ENCODE results near the gene ATP6V1B1. TPM values are rescaled to one million over a fixed set of nuclear protein-coding genes. Genes with fewer than 3 reads are reported as not detected.
A peak's percentile ranks its signal among the peaks of the same experiment; 100 is the strongest.
"Not testable (repeated sequence)": the region's sequence is repeated elsewhere in the genome, so short reads cannot be mapped to it uniquely, and the experiment has no call there.

The ATP6V1B1 gene
- total RNA-seq, 1 donor from 2014 or later = 2.4 TPM

DNA sequence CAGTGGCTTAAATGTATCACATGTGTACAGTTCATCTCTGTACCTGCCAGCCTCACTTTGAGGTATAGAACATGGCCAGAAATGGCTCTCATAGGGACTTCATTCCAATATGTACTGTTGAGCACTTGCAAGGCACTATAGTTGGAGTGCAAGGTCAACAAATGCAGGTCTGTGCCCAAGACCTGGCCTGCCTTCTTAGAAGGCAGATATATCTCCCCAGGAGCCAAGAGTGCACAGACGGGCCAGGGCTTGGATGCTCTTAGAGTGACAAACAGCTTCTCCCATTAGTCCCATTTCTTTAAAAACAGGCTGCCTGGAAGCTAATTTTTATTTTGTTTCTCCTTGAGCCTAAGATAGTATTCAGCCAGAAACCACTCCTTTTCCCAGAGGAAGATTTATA, 51.7 kb downstream of the ATP6V1B1 start:
- DNase-seq (ENCODE audit: low spot score) = no peak

DNA sequence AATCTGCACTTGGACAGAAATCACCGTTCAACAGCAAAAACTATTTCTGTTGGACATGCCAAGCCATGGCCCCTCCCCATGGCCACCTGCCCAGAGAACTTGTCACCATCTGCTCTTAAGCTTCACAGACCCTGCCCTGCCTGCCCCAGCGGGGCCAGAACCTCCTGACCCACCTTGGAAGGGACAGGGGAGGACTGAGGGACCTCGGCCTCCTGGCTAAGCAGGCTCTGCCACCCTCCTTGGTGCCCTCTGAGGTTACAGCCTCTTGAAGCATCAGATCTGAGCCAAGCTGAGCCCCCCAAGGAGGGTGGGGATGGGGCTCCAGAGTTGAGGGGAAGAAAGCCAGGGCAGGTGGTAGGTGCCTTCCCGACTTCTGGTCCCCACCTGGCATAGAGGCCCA, 52.5 kb downstream of the ATP6V1B1 start:
- peak; percentile 71 for DNase-seq (ENCODE audit: low spot score)

DNA sequence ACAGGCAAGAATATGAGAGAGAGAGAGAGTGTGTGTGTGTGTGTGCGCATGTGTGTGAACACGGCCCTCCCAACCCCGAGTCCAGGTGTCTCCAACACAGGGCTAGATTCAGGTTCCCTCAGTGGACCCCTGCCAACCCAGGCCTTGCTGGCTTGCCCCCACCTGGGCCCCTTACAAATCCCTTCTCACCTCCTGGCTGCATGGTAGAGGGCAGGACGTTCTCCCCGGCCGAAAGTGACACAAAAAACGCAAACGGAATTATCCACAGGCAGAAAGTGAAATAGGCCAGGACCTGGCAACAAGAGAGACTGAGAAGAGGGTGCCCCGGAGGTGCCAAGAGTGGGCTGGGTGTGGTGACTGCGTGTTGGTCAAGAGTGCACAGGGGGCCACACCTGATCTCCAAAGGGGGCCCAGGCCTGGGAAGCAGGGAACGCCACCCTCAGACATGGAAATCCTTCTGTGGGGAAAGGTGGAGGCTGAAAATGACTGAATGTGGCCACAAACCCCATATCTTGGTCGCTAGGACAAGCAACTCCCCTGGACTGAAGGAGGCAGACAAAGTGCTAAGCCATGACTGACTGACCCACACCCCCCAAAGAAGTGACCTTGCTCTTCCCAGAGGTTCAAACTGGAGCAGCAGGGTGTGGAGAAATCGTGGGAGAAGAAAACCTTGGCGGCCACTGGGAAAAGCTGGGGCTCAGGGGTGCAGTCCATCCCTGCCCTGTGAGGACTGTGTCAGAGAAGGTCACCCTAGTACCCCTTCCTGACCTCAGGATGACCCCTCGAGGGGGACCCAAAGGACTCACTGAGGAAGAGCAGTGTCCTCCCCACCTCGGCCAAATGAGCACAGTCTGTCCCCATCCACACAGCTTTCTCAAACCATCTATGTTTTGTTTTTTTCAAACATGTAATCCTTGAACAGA, 53.3 kb downstream of the ATP6V1B1 start:
- peak; percentile 67 for DNase-seq (ENCODE audit: low spot score)

DNA sequence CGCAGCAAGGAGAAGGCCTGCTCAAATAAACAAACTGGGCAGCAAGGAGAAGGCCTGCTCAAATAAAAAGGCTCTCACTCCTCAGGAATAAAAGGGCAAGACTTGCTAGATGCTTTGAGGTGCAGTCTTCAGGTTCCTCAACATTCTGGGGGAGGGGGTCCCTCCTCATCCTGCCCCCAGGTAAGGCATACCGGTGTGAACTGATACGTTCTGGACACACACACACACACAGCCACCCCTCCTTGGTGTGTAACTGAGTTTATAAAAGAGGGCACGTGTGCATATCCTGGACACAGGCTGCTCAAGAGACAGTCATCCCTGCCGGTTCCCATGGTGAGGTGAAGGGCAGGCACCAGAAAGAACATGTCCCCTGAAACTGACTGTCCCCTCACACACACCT, 54.5 kb downstream of the ATP6V1B1 start:
- peak; percentile 39 for DNase-seq (ENCODE audit: low spot score)

DNA sequence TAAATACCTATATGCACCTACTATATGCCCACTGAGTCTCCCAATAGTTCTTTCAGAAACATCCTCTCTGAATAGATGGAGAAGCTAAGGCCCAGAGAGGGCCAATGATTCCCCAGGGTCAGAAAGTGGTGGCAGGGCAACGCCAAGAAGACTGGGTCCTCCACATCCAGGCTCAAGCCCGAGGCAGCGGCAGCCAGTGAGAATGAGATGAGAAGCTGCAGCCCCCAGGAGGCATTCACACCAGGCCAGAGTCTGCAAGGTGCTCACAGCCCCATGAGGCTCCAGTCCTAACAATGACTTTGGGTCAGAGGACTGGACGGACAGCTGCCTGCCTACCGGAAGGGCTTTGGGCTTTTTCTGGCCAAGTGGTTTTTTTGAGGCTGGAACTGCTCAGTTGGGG, 55.4 kb downstream of the ATP6V1B1 start:
- DNase-seq (ENCODE audit: low spot score) = peak; percentile 59

DNA sequence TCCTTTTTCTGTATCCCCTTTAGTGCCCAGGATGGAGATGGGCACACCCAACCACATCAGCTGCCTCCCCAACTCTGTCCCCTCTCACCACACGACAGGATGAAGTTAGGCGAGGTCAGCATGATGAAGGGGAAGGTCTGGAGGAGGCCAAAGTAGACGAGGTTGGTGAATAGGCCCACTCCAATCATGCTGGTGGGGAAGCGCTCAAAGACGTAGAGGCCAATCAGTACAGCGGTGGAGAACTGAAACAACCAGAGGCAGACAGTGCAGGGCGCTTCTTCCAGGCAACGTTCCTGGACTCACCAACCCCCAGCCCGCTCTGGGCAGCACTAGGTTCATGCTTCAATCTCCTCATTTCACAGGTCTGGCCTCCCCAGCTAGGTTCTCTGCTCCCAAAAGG, 56.0 kb downstream of the ATP6V1B1 start:
- DNase-seq (ENCODE audit: low spot score) = peak; percentile 60

DNA sequence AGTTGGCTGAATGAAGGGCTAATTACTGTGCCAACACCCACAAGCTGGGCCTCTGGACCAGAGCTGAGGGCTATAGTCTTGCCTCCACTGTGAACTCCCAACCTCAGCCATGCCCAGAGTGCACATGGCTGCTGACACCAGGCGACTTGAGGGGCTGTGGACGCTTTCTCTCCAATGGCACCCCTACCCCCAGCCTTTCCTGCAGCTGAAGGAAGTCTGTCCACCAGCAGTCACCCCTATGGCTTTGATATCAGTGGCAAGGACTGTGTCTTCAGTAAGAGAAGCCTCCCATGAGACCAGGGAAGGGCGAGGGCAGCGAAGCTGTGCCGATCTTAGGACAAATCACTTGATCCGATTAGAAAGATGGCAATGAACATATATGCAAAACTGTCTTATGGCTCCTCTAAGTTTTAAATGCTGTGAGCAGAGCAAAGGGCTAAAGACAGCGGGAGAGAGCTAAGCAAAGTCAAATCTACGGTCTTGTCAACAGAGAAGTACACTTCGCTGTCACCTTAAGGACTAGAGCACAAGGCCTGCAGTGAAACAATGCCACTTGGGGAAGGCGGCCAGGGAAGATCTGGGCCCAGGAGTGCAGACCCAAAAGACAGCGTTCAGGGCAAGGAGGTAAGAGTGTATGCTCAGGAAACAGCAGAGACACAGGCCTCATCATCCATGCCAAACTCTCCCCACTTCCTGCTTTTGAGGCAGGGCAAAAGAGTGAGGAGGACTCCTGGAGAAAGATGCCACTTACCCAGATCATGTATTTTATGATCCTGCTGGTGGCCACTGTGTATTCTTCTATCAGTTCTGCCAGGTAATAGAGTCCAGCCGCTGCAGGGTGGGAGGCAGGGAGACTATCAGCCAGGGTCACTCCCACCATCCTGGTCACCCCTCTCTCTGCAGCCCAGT, 57.5 kb downstream of the ATP6V1B1 start:
- peak; percentile 60 for DNase-seq (ENCODE audit: low spot score)

DNA sequence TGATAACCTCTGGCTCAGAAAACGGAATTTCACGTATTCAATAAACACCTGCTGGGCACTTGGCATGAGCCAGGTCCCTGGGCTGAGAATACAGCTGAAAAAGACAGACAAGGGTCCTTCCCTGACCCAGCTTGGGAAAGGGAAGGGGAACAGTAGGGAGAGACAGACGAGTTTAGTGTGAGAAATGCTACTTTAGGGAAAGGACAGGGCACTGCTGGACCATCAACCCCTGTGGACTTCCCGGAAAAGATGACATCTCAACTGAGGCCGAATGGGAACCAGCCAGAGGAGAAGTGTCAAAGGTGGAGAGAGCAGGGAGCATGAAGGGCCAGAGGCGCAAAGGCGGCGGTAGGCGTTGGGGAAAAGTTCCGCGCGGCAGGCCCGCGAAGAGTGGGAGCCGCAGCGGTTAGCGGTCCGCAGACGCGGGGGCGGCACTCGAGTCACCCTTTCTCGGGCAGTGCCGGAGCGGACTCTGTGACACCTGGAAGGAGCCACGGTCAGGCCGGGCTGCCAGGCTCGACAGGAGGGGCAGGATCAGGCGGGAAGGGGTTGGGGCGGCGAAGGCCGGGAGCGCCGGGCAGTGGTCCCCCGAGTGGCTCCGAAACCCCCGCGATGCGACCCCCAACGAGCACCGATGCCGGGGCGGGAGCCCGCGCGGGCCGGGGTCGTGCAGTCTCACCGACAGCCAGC, 58.5 kb downstream of the ATP6V1B1 start:
- peak; percentile 90 for DNase-seq (ENCODE audit: low spot score)

DNA sequence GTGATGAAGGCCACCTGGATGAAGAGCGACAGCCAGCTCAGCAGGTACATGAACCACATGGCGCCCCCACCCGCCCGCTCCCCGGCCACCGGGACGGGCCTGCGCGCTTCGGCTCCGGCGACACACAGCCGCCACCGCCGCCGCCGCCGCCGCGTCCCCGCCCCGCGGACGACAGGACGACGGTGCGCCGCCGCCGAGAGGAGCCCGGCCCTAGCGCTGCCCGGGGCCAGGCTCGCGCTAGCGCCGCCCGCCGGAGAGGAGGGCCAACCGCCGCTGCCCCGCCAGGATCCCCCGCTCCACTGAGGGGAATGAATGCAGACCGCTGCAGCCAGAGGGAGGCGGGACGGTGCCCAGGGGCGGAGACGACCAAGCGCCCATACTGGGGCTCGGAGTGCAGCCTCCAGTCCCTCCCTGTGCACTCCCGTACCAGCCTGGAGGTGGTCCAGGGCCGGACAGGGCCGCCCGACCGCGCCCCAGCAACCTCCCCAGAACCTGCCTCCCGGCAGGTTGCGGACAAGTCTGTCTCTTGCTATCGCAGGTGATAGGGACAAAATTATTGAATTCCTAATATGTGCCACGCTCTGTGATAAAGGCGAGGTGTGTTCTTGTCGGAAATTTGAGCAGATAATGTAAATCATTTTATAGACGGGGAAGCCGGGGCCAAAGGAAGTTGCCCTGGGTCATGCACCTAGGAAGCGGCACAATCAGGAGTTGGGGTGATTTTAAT, 59.2 kb downstream of the ATP6V1B1 start, which contains the start of gene TEX261:
Gene TEX261, minus strand, starts transcription at position 175 of the 727 bp plus-strand sequence. Its CDS starts 116 bp downstream, at position 59.
- peak; percentile 97 for DNase-seq (ENCODE audit: low spot score)

DNA sequence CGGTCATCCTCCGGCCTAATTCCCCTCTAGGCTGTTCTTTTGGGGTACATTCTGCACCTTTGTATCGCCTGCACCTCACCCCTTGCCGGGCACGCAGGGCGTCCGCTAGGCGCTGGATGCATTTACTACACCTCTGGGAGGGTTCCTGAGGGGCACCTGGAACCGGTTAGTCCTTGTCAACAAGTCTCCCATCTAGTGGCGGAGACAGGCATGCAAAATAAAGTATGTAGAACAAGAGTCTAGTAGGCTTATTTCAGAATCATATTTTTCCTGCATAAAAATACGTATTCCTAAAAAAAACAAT, 59.7 kb downstream of the ATP6V1B1 start:
- peak; percentile 57 for DNase-seq (ENCODE audit: low spot score)

DNA sequence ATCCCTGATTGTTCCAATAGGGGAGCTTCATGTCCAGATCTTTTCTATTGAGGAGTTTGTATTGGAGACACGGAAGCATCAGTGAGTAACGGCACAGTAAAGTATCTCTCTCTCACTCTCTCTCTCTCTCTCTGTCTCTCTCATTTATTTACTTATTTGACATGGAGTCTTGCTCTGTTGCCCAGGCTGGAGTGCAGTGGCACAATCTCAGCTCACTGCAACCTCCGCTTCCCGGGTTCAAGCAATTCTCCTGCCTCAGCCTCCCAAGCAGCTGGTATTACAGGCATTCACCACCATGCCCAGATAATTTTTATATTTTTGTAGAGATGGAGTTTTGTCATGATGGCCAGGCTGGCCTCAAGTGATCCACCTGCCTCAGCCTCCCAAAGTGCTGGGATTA, 63.2 kb downstream of the ATP6V1B1 start:
- DNase-seq (ENCODE audit: low spot score) = not testable (repeated sequence)

DNA sequence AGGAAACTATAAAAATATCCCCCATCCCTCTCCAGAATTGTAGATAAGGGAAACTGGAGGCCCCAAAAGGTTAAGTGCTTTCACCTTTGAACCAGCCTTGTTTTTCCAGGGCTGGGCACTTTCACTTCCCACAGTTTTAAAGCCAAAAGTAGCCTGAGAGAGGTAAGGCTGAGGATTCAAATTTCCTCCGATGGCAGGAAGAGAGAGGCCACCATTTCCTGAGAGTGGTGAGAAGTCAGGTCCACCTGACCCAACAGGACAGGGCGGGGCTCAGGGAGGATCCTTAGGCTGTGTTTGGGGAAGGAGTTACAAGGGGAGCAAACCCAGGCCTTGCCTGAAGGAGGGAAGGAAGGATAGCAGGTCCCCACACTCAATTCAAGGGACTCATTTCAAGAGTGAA, 63.7 kb downstream of the ATP6V1B1 start:
- peak; percentile 41 for DNase-seq (ENCODE audit: low spot score)

DNA sequence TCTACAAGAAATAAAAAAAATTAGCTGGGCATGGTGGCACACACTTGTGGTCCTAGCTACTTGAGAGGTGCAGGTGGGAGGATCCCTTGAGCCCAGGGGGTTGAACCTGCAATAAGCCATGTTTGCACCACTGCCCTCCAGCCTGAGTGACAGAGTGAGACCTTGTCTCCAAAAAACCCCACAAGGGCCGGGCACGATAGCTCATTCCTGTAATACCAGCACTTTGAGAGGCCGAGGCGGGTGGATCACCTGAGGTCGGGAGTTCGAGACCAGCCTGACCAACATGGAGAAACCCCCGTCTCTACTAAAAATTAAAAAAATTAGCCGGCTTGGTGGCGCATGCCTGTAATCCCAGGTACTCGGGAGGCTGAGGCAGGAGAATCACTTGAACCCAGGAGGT, 64.2 kb downstream of the ATP6V1B1 start:
- DNase-seq (ENCODE audit: low spot score) = peak; percentile 43

DNA sequence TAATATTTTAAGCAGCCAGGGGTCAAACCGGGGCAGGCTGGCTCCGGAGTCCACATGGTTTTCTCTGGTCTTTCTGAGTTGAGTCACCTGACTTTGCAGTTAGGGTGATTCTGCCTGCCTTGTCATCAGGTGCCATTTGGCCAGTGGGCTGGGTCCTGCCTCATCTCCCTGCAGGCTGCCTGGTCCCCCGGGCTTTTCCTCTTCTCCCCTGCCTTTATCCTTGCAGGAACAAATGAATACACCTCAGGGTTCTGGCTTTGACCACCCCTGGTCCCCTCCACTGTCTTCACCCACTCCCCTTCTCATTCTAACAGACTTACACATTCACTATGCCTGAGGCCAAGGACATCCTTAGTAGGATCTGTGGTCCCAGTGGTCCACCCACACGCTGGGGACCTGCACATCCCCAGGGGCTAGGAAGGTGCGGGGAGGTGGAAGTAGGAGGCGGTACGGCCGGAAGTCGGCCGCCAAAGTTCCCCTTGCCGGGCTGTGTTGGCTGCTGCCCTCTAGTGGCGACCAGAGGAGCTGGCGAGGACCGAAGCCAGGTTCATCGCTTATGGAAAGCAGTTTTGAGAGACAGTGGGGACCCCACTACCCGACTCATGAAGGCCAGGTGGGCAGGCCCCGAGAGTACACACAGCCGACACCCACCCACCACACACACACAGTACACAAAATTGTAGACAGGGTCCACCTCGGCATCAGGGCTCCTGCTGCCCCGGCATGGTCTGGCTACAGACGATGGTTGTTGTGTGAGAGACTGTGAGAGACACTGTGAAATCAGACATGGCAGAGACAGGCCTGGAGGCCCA, 65.3 kb downstream of the ATP6V1B1 start:
- peak; percentile 93 for DNase-seq (ENCODE audit: low spot score)

DNA sequence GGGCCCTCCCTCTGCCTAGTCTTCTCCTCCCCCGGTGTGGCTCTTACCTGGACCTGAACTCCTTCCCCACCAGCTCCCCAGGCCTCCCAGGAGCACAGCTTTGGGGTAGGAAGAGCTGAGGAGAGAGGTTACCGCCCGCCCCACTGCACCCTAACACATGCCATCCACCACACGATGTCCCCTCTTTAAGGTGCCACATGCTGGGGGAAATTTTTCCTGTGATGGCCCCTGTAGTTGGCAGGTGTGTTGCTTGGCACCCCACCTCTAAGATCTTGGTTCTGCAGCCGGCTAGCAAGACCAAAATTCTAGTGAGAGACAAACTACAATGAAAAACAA, 65.9 kb downstream of the ATP6V1B1 start:
- peak; percentile 62 for DNase-seq (ENCODE audit: low spot score)

DNA sequence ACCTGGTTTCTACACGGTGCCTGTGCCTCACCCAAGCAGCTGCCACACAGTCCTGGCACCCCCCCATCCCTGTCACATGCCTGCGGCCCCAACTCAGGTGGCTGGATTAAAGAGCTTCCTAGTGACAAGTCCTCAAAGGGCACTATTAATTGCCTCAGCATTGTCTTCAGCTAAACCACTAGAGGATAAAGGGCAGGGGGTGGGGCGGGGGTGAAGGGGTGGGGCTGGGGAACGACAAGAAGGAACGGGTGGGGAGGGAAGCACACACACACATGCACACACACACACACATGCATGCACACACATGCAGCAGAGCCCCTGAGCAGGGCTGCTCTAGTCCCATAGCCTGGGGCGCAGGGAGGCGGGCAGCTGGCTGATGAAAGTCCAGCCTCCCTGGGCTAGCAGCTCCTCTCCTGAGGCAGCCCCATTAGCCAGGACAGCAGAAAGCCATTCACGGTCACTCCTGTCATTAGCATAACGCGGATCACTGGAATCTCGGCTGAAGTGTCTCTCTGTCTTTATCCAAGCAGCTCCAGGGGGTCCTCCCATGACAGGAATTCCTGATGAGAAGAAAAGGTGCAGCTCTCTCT, 66.4 kb downstream of the ATP6V1B1 start:
- DNase-seq (ENCODE audit: low spot score) = peak; percentile 43

DNA sequence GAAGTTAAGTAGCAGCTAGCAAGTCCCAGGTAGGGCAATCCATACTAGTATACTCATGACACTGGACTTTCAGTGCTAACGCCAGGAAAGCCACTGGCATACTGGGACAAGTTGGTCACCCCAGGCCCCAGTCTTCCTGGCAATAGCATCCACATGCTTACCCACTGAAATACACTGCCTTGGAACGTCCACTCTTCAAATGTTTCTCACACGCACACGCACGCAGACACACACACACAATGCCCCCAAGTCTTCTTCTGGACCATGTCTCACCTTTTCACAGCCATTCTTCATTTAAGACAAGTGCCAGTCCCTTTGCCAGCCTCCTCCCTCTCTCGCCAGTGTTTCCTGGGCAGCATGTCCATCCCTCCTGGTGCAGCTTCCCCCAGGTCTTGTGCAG, 67.7 kb downstream of the ATP6V1B1 start:
- peak; percentile 30 for DNase-seq (ENCODE audit: low spot score)

DNA sequence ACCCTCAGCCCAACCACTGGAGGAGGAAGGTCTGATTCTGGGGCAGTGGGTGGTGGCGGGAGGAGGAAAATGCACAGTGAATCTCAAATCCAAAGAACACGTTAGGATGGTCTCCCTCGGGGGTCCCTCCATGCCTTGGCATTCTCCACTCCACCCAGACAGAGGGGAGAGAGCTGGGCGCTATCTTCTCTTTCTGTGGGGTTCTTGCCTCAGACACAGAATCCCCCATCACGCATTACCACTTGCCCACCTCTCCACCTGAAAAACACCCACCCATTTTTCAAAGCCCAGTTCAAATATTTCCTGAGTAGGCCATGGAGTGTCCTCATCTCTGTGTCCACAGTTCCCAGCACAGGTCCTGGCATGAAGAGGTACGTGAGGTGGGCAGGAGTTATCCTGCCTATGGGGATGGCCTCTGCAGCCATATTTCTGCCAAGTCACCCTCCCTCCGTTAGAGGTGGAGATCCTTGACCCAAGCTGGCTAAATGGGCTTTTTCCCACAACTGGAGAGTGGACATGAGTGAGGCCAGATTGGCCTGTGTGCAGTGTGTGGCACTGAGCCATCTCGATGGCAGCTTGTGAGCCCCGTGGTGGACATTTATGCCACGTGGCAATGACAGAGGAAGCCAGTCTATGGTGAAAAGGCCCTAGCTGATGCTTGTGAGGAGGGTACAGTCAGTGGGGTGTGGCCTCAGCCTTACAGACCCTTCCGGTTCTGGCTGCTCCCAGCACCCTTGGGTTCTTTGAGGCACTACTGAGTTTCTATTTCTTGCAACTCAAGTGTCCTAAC, 68.5 kb downstream of the ATP6V1B1 start:
- DNase-seq (ENCODE audit: low spot score) = peak; percentile 62

DNA sequence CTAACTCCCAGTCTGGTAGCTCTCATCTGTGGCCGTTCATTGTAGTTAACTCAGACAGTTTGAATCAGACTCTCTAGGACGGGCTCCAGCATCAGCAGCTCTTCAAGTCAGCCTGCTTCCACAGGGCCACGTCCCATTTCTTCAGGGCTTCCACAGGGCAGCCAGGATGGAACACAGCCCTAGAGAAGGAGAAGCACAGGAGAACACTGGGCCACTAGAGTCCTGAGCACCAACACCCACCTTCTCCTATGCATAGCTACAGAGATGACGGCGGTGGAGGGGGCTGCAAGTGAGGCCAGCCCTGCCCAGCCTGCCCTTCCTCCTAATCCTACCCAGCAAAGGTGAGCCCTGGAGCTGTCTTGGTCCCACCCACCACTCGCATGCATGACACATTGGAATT, 69.2 kb downstream of the ATP6V1B1 start:
- peak; percentile 43 for DNase-seq (ENCODE audit: low spot score)
